Head of caudate nucleus (tissue), 42 donors: ENCODE results near the gene NFIX.
A peak's percentile ranks its signal among the peaks of the same experiment; 100 is the strongest.

ENCODE experiments used
- DNase-seq, 42 donors: peaks; one replicate each; pipeline versions ENCODE4 v3.0.0 to v3.0.0-alpha.2; 2020 to 2021; ENCODE audit warnings: mixed read lengths in 7 of 42
- intact Hi-C: fragments of 100-400 bp; cut with DNase I; formaldehyde crosslinking; loops from one replicate; pipeline ENCODE4 v1.15.0; 2022

Gene NFIX

GRCh38 chr19:13039211-13039789 is 44.0 kb downstream of the NFIX start:
- peak in 1 of 42 donors; percentile 11 for DNase-seq
- intact Hi-C loops, result no loop called here

DNA sequence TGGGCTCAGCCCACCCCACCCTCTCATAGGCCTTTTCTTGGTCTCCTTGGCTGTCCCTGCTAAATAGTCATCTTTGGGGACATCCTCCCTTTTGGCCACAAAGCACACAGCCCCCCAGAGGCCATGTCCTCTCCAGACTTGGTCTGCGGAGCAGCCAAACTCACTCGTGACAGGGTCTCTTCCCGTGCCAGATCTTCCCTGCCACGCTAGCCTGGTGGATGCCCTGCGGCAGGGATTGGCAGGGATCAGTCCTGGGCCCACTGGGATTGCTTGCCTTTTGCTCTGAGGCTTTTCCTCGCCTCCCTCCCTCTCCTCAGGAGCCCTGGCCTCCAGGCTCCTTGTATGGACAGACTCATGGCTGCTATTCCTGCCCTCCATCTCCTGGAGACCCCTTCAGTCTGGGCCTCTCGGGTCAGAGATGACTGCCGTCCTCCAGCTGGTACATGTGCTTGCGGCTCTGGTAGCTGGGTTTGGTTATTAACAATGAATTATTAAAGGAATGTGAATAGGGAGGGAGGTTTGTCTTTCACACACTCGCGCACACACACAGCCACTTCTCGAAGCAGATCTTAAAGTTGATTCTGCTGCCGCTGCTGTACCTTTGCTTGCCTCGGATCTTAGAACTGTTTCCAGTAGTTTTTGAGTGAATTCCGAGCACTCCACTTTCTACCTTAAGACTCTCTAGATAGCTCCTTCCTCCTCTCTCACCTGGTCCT is 45.1 kb downstream of the NFIX start:
- peak in 1 of 42 donors; percentile 24 for DNase-seq
- intact Hi-C loops, result no loop called here

GRCh38 chr19:13040948-13041292 is 45.6 kb downstream of the NFIX start:
- intact Hi-C loops, result no loop called here
- DNase-seq, result no peak

DNA sequence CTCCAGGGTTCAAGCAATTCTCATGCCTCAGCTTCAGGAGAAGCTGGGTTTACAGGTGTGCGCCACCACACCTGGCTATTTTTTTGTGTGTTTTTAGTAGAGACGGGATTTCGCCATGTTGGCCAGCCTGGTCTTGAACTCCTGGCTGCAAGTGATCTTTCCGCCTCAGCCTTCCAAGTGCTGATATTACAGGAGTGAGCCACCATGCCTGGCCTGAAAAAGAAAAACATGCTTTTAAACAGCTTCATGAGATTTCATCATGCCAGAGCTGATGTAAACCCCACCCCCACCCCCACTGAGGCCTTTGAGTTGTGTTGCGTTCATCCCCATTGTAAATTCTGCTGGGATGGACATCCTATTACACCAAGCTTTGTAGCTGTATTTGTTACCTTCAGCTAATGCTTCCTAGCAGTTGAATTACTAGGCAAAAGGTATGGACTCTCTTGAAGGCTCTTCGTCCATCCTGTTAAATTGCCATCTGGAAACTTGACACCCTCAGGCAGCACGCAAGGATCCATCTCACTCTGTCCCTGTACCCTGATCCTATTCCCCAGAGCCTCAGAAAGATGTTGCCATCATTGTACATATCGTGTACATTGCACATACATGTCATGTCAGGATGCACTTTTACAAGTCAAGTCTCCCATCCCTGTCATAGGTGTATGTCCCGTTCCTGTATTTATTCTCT is 47.3 kb downstream of the NFIX start:
- intact Hi-C loops, result no loop called here
- no peak for DNase-seq

DNA sequence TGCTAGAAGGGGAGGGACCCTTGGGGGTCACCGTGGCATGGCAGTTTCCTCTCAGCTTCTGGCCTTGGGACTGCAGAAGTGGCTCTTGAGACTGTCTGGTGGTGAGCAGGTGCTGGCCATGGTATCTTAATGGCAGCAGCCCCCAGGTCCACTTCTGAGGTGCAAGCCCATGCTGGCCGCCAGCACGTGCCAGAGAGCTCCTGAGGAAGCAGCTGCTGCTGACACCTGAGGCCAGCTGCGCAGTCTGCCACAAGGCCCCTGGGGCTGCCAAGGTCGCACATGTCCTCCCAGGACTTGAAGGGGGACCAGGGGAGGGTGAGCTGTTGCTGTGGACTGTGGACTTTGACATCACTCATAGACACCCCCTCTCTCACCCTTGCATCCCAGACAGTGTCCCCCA is 48.0 kb downstream of the NFIX start:
- intact Hi-C loops, result no loop called here
- DNase-seq, result no peak

- intact Hi-C loops, result no loop called here
- peak in 24 of 42 donors; percentile 47 to 85 (median 64) for DNase-seq
Measured at GRCh38 chr19:13044231-13044836, 49.1 kb downstream of the NFIX start.

GRCh38 chr19:13045812-13046211 is 50.5 kb downstream of the NFIX start:
- DNase-seq, result no peak
- intact Hi-C loops, result no loop called here

DNA sequence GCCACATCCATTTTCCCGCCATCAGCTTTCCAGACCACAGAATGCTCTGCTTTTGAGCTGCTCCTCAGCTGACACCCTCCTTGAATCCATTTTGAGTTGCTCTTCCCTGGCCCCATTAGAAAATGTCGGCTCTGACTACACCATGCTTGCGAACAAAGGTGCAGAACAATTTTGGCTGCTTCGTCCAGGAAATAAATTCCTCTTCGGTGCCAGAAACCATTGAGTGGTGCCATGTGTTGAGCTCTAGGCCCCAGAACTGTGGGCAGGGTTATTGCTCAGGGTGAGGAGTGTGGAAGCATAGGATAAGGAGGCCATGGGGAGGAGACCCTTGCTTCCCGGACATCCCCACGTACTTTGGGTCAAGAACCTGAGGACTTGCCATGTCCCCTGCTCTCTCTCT is 52.1 kb downstream of the NFIX start:
- intact Hi-C loops, result no loop called here
- no peak for DNase-seq

DNA sequence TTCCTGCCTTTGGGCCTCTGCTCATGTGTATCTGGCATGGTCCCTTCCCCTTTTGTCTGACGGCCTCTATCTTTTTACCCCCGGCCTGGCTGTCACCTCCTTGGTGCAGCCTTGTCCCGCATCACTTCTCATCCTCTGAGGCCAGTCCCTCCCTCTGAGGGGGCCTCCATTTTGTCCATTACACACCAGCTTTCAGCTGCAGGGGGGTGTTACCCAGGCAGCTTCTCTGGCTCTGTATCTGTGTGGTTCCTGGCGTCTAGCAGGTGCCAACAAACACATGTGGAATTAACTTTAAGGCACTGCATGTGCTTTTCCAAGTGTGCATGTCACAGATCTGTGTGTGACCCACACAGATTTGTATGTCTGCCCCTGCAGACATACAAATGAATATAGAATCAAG is 55.0 kb downstream of the NFIX start:
- no peak for DNase-seq
- intact Hi-C loops, result no loop called here

- intact Hi-C loops, result no loop called here
- DNase-seq, result peak in 22 of 42 donors; percentile 45 to 79 (median 65)
Measured at GRCh38 chr19:13051557-13052165, 56.4 kb downstream of the NFIX start.

- intact Hi-C loops, result no loop called here
- no peak for DNase-seq
Measured at GRCh38 chr19:13052447-13053175, 57.3 kb downstream of the NFIX start.

DNA sequence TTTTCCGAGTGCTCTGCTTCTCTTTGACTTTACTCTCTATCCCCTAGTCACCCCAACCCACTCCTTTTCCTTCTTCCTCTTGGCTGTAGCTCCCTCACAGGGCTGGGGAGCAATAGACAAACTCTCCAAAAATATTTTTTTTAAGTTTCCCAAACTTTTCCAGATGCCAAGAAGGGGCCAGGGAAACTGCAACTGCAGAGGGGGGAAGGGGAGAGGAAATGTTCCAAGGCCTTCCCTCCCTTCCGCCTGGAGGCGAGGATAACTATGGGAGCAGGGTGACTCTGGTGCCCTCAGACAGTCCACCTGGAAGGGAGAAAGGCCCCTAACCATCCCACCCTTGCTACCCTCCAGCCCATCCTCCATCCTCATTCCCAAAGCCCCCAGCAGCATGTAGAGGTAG is 58.0 kb downstream of the NFIX start:
- DNase-seq, result no peak
- intact Hi-C loops, result no loop called here

DNA sequence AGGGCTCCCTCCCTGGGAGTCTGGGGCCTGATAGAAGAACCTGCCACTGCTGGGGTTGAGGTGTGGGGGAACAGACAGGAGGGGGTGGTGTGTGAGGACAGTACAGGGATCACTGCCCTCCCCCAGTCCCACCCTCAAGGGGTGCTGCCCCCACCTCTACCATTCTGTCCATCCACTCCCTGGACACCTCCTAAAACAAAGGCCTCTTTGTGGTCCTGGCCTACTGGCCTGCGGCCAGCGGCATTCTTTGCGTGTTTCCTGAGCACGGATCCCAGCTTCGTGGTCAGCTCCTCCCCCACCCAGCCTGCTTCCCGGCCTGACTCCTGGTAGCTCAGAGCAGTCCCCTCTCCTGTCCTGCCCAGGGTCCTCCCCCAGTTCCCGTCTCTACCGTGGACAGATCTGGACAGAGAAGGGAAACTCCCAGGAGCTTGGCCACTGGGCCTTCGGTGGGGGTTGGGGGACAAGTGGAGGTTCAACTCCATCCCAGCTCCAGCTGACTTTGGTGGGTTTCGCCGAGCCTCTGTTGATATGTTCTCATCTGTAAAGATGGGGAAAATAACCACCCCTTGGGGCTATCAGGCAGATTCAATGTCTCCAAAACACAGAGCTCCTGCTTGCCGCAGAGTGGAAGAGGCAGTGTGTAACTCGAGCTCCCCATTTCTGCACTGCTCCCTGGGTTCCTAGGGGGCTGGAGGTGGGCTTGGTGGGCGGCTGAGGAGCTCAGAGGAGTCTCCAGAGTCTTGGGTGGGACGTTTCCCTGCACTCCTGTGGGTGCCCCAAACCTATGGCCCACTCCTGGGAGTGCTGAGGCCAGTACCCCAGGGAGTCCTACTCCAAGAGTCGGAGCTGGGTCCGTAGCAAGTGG is 58.7 kb downstream of the NFIX start:
- peak in 34 of 42 donors; percentile 54 to 87 (median 70) for DNase-seq
- intact Hi-C loops, result no loop called here

DNA sequence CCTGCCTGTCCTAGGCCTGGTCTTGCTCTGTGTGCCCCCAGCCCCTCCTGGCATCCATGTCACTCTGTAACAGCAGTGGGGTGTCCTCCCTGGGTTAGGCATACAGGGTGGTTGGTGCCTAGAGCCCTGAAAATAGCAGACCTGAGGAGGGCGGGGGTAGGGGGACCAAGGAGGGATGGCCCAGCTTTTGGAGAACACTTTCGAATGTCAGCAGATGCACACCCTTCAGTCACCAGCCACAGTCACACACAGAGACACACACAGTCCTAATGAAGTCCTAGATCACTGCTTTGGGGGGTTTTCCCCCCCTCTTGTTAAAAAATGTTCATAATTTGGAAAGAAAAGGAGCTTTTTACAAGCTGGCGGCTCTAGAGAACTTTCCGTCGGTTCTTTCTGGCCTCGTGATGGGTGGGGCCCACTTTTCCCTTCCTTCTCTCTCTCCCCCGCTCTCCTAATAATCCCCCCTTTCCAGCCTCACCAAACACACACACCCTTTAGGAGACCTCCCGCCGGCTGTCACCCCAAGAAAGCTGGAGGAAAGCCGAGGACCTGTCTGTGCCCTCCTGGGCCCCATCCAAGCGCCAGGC is 59.4 kb downstream of the NFIX start:
- intact Hi-C loops, result no loop called here
- DNase-seq, result no peak

DNA sequence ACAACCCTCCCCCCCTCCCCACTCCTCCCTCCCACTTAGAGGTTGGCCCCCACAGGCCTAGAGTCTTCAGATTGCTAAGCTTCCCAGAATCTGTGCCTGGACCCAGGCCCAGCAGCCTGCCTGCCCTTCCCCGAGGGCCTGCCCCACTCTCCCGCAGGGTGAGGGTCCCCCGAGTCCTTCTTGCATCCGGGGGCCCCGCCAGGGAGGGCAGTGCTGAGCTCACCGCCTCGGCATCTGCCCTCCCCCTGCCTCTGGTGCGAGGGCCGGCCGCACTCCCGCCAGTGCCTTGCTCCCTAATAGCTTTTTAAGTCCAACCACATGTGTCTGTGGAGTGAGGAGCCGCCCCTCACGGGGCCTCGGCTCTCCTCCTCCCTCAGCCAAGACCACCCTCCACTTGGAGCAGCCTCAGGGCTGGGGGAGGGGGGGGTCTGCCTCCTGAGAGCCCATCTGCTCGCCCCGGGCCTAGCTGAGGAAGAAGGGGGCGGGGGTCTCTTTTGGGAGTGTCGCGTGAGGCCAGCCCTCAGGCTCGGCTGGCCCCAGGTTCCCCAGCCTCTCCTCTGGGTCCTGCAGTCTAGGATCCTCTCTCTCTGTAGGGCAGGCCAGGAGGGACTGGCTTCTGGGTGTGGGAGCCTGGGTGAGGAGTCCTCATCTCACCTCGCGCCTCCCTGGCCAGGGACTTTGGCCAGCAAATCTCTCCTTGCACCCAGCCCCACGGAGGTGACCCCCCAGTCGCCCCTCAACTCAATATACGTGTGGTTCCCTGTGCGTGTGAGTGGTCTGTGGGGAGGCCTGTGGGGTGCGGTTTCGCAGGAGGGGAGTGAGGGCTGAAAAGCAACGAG is 60.2 kb downstream of the NFIX start:
- DNase-seq, result peak in 10 of 42 donors; percentile 42 to 79 (median 64)
- intact Hi-C loops, result no loop called here

GRCh38 chr19:13056052-13056660 is 60.9 kb downstream of the NFIX start:
- intact Hi-C loops, result no loop called here
- no peak for DNase-seq
